Hepatocyte (in vitro differentiated cells): Measurements from ENCODE around the gene ADAMTS15. TPM values are rescaled to one million over a fixed set of nuclear protein-coding genes. Genes with fewer than 3 reads are reported as not detected.

Experiments
- DNase-seq: peaks from one replicate; pipeline ENCODE4 v3.0.0-alpha.2; 2016; ENCODE audit warnings: low spot score
- H2AFZ ChIP-seq: fragments of 200-600 bp; sonication (generic); 2 replicates; pipeline ENCODE4 v1.6.0; 2016; ENCODE audit warnings: antibody characterized with exemption, mild to moderate bottlenecking
- H3K27ac ChIP-seq: fragments of 200-600 bp; sonication (generic); 2 replicates; pipeline ENCODE4 v1.5.1; 2016; ENCODE audit warnings: mild to moderate bottlenecking
- H3K27me3 ChIP-seq: fragments of 200-600 bp; sonication (generic); 2 replicates; pipeline ENCODE4 v1.6.1; 2016
- H3K36me3 ChIP-seq: fragments of 200-600 bp; sonication (generic); replicated peaks from 2 replicates; pipeline ENCODE4 v1.5.1; 2016; ENCODE audit warnings: low read depth; ENCODE audit not compliant: insufficient read depth
- H3K4me1 ChIP-seq: fragments of 200-600 bp; sonication (generic); 2 replicates; pipeline ENCODE4 v1.5.1; 2016; ENCODE audit warnings: mild to moderate bottlenecking, moderate library complexity; ENCODE audit not compliant: insufficient read depth
- H3K4me2 ChIP-seq: fragments of 200-600 bp; sonication (generic); 2 replicates; pipeline ENCODE4 v1.6.0; 2016
- H3K4me3 ChIP-seq: fragments of 200-600 bp; sonication (generic); 2 replicates; pipeline ENCODE4 v1.5.1; 2016; ENCODE audit warnings: mild to moderate bottlenecking
- H3K79me2 ChIP-seq: fragments of 200-600 bp; sonication (generic); 2 replicates; pipeline ENCODE4 v1.6.0; 2017; ENCODE audit warnings: mild to moderate bottlenecking
- H3K9me2 ChIP-seq: fragments of 200-600 bp; sonication (generic); replicated peaks from 2 replicates; pipeline ENCODE4 v1.6.0; 2017; ENCODE audit warnings: mild to moderate bottlenecking; ENCODE audit not compliant: insufficient read depth
- H3K9me3 ChIP-seq: fragments of 200-600 bp; sonication (generic); 2 replicates; pipeline ENCODE4 v1.5.1; 2016; ENCODE audit warnings: low read depth, mild to moderate bottlenecking
- H4K20me1 ChIP-seq: fragments of 200-600 bp; sonication (generic); 2 replicates; pipeline ENCODE4 v1.6.0; 2016; ENCODE audit warnings: mild to moderate bottlenecking; ENCODE audit not compliant: insufficient read depth, poor library complexity, severe bottlenecking
- EZH2 ChIP-seq: fragments of 200-600 bp; sonication (generic); IDR thresholded peaks from 2 replicates; pipeline ENCODE4 v1.6.1; 2016; ENCODE audit warnings: antibody characterized with exemption, mild to moderate bottlenecking, borderline replicate concordance
- EZH2phosphoT487 ChIP-seq: fragments of 200-600 bp; sonication (generic); IDR thresholded peaks from one replicate; pipeline ENCODE4 v1.6.1; 2018; ENCODE audit warnings: antibody characterized with exemption, mild to moderate bottlenecking, low read depth, moderate library complexity; ENCODE audit not compliant: unreplicated experiment, severe bottlenecking
- WGBS: methylation state at CpG from one replicate; pipeline ENCODE4 v1.1.6; 2016; ENCODE audit warnings: low lambda C conversion rate; ENCODE audit errors: missing lambda C conversion rate; 5-methylcytosine and 5-hydroxymethylcytosine counted together
- polyA plus RNA-seq: library from polyadenylated mRNA; unstranded; fragments of >200 nt; fragmentation: Nextera tagmentation; extraction: Ambion mirVana; gene quantifications from 2 replicates; pipeline ENCODE4 v1.2.1, GENCODE V29; 2016
- total RNA-seq: library from RNA; depleted of rRNA; stranded (reverse); fragments of >200 nt; gene quantifications from 2 replicates; pipeline ENCODE4 v1.2.3, GENCODE V29; 2014
- TF ChIP-seq, protein P1 (sequence below): fragments of 200-600 bp; sonication (generic); IDR thresholded peaks from 2 replicates; pipeline ENCODE4 v1.5.1; 2016; ENCODE audit warnings: antibody characterized with exemption, mild to moderate bottlenecking; ENCODE audit not compliant: poor library complexity

The ADAMTS15 gene
- total and polyA plus RNA-seq, 2 experiments from 2014 or later, result 4.5 to 14.6 TPM

DNA sequence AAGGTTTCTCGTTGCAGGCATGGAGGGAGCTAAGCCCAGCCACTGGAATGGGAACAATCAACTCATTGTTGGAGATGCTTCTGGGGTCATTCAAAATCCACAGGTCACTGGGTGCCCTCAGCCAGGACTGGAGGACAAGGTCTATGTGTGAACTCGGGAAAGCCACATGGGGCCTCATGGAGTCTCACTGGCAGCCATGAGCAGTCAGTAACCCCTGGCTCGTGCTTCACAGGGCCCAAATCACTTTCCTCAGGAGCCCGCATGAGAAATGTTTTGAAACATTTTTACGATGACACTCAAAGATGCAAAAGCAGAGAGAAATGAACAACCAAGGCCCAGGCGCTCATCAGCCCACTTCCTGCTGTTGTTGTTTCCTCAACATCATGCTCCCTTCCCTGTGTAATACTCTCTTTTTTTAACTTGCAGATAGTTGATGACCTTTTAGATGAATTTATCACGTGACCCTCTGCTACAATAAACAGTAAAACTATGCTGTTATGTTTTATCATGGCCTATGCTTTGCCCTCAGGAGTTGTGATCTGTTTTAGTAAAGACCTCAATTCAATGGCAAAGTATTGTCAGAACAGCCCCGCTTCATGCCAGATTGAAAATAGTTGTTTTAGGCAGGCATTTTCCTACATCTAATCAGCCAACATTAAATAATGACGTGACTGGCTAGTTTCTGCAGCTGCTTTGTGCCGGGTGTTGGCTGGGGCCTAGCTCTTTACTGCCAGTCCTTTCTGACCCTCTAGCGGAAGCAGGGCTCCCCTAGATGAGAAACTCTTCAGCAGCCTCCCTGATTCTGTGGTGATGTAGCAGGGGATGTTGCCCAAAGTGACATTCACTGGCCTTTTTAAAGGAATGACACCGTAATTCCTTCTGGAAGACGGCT is 39.7 kb downstream of the ADAMTS15 start:
- Histone ChIP-seq H4K20me1 (no peaks in the 10 kb centered on the region), H3K27me3 (no peaks in the 10 kb centered on the region), H3K79me2 (no peaks in the 10 kb centered on the region), H3K9me3 (no peaks in the 10 kb centered on the region), H2AFZ (no peak overlapping the region), H3K4me3 (no peak overlapping the region), H3K27ac (no peak overlapping the region), H3K9me2 (no peaks in the 10 kb centered on the region), H3K4me1 (peaks cover 4% of the 10 kb centered on the region), H3K36me3 (no peaks in the 10 kb centered on the region), H3K4me2 (no peak overlapping the region)
- no peak for TF ChIP-seq EZH2
- TF ChIP-seq EZH2phosphoT487, result no peak
- TF ChIP-seq, protein P1, sequence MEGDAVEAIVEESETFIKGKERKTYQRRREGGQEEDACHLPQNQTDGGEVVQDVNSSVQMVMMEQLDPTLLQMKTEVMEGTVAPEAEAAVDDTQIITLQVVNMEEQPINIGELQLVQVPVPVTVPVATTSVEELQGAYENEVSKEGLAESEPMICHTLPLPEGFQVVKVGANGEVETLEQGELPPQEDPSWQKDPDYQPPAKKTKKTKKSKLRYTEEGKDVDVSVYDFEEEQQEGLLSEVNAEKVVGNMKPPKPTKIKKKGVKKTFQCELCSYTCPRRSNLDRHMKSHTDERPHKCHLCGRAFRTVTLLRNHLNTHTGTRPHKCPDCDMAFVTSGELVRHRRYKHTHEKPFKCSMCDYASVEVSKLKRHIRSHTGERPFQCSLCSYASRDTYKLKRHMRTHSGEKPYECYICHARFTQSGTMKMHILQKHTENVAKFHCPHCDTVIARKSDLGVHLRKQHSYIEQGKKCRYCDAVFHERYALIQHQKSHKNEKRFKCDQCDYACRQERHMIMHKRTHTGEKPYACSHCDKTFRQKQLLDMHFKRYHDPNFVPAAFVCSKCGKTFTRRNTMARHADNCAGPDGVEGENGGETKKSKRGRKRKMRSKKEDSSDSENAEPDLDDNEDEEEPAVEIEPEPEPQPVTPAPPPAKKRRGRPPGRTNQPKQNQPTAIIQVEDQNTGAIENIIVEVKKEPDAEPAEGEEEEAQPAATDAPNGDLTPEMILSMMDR, result no peak
- DNase-seq, result no peak
- 81% methylated on average over 13 of the region's 13 CpGs for WGBS

DNA sequence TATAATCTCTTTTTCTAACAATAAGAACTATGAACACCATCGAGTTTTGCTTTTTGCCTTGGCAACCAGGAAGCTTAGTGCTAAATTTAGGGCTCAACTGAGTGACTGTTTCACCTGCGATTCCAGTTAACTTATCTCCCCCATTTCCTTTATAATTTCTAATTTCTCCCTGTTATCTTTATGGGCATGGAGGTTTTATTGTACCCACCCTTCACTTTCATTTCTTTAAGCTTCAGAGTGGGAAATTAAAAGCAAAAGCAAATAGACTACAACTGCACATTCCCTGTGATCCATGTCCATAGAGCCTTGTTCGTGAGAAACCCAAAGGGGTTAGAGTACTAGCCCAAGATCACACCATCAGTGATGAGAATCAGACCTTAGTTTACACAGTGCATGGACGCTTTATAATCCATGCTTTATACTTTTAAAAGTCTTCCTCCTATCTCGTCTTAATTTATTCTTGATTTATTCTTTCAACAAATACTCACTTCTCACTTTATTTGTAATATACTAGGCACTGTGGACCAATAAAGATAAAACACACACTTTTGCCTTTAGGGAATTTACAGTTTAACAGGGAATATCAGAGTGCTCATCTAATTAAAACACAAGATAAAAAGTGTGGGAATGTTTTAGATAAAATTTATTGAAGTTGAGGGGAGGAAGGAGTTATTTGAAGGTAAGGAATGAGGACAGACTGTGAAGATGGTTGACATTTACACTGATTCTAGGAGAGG is 40.6 kb downstream of the ADAMTS15 start:
- Histone ChIP-seq H3K4me1 (peaks cover 4% of the 10 kb centered on the region), H4K20me1 (no peaks in the 10 kb centered on the region), H3K4me2 (no peak overlapping the region), H2AFZ (no peak overlapping the region), H3K36me3 (no peaks in the 10 kb centered on the region), H3K79me2 (no peaks in the 10 kb centered on the region), H3K9me3 (no peaks in the 10 kb centered on the region), H3K4me3 (no peak overlapping the region), H3K27me3 (no peaks in the 10 kb centered on the region), H3K27ac (no peak overlapping the region), H3K9me2 (no peaks in the 10 kb centered on the region)
- 69% methylated on average over 5 of the region's 5 CpGs for WGBS
- DNase-seq, result no peak
- TF ChIP-seq, protein P1, result no peak
- TF ChIP-seq EZH2, result no peak
- no peak for TF ChIP-seq EZH2phosphoT487

DNA sequence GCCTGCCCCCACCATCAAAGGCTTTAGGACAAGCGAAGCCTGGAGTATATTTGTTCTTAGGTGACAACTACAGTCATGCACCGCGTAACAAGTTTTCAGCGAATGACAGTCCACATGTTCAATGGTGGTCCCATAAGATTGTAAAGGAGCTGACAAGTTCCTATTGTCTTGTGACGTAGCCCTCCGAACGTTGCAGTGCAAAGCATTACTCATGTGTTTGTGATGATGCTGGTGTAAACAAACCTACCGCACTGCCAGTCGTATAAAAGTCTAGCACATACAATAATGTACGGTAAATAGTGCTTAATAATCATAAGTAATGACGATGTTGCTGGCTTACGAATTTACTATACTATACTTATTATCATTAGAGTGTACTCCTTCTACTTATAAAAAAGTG is 41.3 kb downstream of the ADAMTS15 start:
- no peaks in the 10 kb centered on the region for H4K20me1 ChIP-seq
- H3K9me2 ChIP-seq, result no peaks in the 10 kb centered on the region
- no peak overlapping the region for H3K4me2 ChIP-seq
- H3K4me1 ChIP-seq, result peaks cover 4% of the 10 kb centered on the region
- H3K36me3 ChIP-seq, result no peaks in the 10 kb centered on the region
- no peak overlapping the region for H2AFZ ChIP-seq
- 81% methylated on average over 12 of the region's 12 CpGs for WGBS
- no peak for DNase-seq
- TF ChIP-seq, protein P1, result no peak
- TF ChIP-seq EZH2, result no peak
- H3K9me3 ChIP-seq, result no peaks in the 10 kb centered on the region
- no peaks in the 10 kb centered on the region for H3K27me3 ChIP-seq
- no peaks in the 10 kb centered on the region for H3K79me2 ChIP-seq
- no peak overlapping the region for H3K27ac ChIP-seq
- no peak overlapping the region for H3K4me3 ChIP-seq
